Liver (tissue), 9 donors: ENCODE measurements around the gene ARGLU1. TPM values are rescaled to one million over a fixed set of nuclear protein-coding genes. Genes with fewer than 3 reads are reported as not detected.
"Not testable (repeated sequence)": the region's sequence is repeated elsewhere in the genome, so short reads cannot be mapped to it uniquely, and the experiment has no call there.

Experiments
- DNase-seq: peaks from one replicate; pipeline ENCODE4 v3.0.0-alpha.2; 2017; ENCODE audit warnings: low spot score
- H3K27ac ChIP-seq, 2 donors: one replicate each; pipeline ENCODE4 v1.7.0; 2013; ENCODE audit warnings: inconsistent platforms in 2 of 2, low read length in 2 of 2, control low read depth in 1 of 2, low read depth in 1 of 2, mild to moderate bottlenecking in 1 of 2
- H3K27me3 ChIP-seq, 4 donors: one replicate each; pipeline versions ENCODE4 v1.6.1 to v1.7.0; 2013; ENCODE audit warnings: low read length in 3 of 4, inconsistent platforms in 1 of 4, mild to moderate bottlenecking in 1 of 4, moderate library complexity in 1 of 4; ENCODE audit not compliant: control insufficient read depth in 4 of 4, insufficient read depth in 4 of 4
- H3K36me3 ChIP-seq, 4 donors: one replicate each; pipeline versions ENCODE4 v1.6.1 to v1.7.0; 2013; ENCODE audit warnings: low read length in 3 of 4, mild to moderate bottlenecking in 3 of 4, low read depth in 1 of 4, moderate library complexity in 1 of 4; ENCODE audit not compliant: control insufficient read depth in 4 of 4, insufficient read depth in 3 of 4
- H3K4me1 ChIP-seq, 4 donors: one replicate each; pipeline versions ENCODE4 v1.6.1 to v1.7.0; 2013; ENCODE audit warnings: low read length in 3 of 4, mild to moderate bottlenecking in 3 of 4, moderate library complexity in 1 of 4; ENCODE audit not compliant: control insufficient read depth in 4 of 4, insufficient read depth in 4 of 4
- H3K4me3 ChIP-seq, 3 donors: one replicate each; pipeline versions ENCODE4 v1.6.1 to v1.7.0; 2013; ENCODE audit warnings: low read length in 3 of 3, control low read depth in 1 of 3, low read depth in 1 of 3, mild to moderate bottlenecking in 1 of 3
- H3K9ac ChIP-seq, 2 donors: one replicate each; pipeline ENCODE4 v1.7.0; 2013; ENCODE audit warnings: low read length in 2 of 2, mild to moderate bottlenecking in 2 of 2, moderate library complexity in 2 of 2, control low read depth in 1 of 2, low read depth in 1 of 2
- H3K9me3 ChIP-seq, 4 donors: one replicate each; pipeline versions ENCODE4 v1.6.1 to v1.7.0; 2013; ENCODE audit warnings: low read length in 3 of 4; ENCODE audit not compliant: control insufficient read depth in 4 of 4
- ATF3 ChIP-seq: IDR thresholded peaks from 2 replicates; pipeline ENCODE4 v1.6.1; 2016; ENCODE audit warnings: antibody characterized with exemption
- CTCF ChIP-seq: fragments of 150-350 bp; IDR thresholded peaks from 2 replicates; pipeline ENCODE4 v1.5.1; 2017; ENCODE audit warnings: improper control_type of control experiment, low read depth, low read length; ENCODE audit not compliant: missing input control
- FOXA1 ChIP-seq: IDR thresholded peaks from 2 replicates; pipeline ENCODE4 v1.6.1; 2016; ENCODE audit warnings: antibody characterized with exemption
- FOXA2 ChIP-seq: IDR thresholded peaks from 2 replicates; pipeline ENCODE4 v1.6.1; 2016; ENCODE audit warnings: antibody characterized with exemption
- GABPA ChIP-seq, 2 donors: IDR thresholded peaks in 1 of 2; conservative IDR thresholded peaks in 1 of 2; 2 replicates each; pipeline ENCODE4 v1.6.1; 2016; ENCODE audit warnings: antibody characterized with exemption in 2 of 2, mild to moderate bottlenecking in 1 of 2, moderate library complexity in 1 of 2
- HNF4A ChIP-seq, 2 donors: conservative IDR thresholded peaks; 2 replicates each; pipeline ENCODE4 v1.6.1; 2016; ENCODE audit warnings: antibody characterized with exemption in 2 of 2, mild to moderate bottlenecking in 2 of 2
- HNF4G ChIP-seq: IDR thresholded peaks from 2 replicates; pipeline ENCODE4 v1.6.1; 2016; ENCODE audit warnings: antibody characterized with exemption
- MAX ChIP-seq: IDR thresholded peaks from 2 replicates; pipeline ENCODE4 v1.6.1; 2016; ENCODE audit warnings: antibody characterized with exemption
- NR2F2 ChIP-seq: IDR thresholded peaks from 2 replicates; pipeline ENCODE4 v1.6.1; 2016; ENCODE audit warnings: antibody characterized with exemption
- RAD21 ChIP-seq, 2 donors: IDR thresholded peaks; 2 replicates each; pipeline ENCODE4 v1.6.1; 2016; ENCODE audit warnings: antibody characterized with exemption in 2 of 2, mild to moderate bottlenecking in 2 of 2
- REST ChIP-seq: IDR thresholded peaks from 2 replicates; pipeline ENCODE4 v1.6.1; 2016; ENCODE audit warnings: antibody characterized with exemption, mild to moderate bottlenecking
- RXRA ChIP-seq, 2 donors: IDR thresholded peaks; 2 replicates each; pipeline ENCODE4 v1.6.1; 2017 to 2018; ENCODE audit warnings: antibody characterized with exemption in 2 of 2, mild to moderate bottlenecking in 1 of 2
- TAF1 ChIP-seq: conservative IDR thresholded peaks from 2 replicates; pipeline ENCODE4 v1.6.1; 2016; ENCODE audit warnings: antibody characterized with exemption, mild to moderate bottlenecking
- YY1 ChIP-seq: IDR thresholded peaks from 2 replicates; pipeline ENCODE4 v1.6.1; 2016; ENCODE audit warnings: antibody characterized with exemption, mild to moderate bottlenecking
- ZBTB33 ChIP-seq: IDR thresholded peaks from 2 replicates; pipeline ENCODE4 v1.6.1; 2016; ENCODE audit warnings: antibody characterized with exemption
- WGBS: extraction: QIAGEN DNeasy Blood & Tissue Kit; methylation state at CpG from one replicate; pipeline ENCODE4 v1.1.7; 2013; 5-methylcytosine and 5-hydroxymethylcytosine counted together
- polyA plus RNA-seq, 2 donors: library from polyadenylated mRNA; stranded (reverse) in 1 of 2; unstranded in 1 of 2; fragments of 200-250 nt in 1 of 2; fragments of >200 nt in 1 of 2; fragmentation: Nextera tagmentation in 1 of 2; extraction: Ambion mirVana in 1 of 2; gene quantifications; one replicate each; pipeline versions ENCODE4 v1.2.1 to v1.2.3, GENCODE V29; 2013 to 2015
- total RNA-seq, 2 donors: library from RNA; depleted of rRNA; stranded (reverse); fragments of >200 nt; gene quantifications; one replicate each; pipeline ENCODE4 v1.2.3, GENCODE V29; 2014
- donor health status: healthy.
- donor health status: healthy.
- donor health status: healthy.
- donor health status: healthy.
- donor health status: healthy.

The ARGLU1 gene
- total and polyA plus RNA-seq, 4 donors = 16.7 to 50.8 (median 30.1) TPM

GRCh38 chr13:106602178-106602577, 34.2 kb upstream of the ARGLU1 start:
- DNase-seq = no peak

GRCh38 chr13:106601489-106601888, 33.6 kb upstream of the ARGLU1 start:
- H3K27me3 ChIP-seq = no peaks in the 10 kb centered on the region
- H3K4me3 ChIP-seq = no peak overlapping the region
- H3K27ac ChIP-seq = no peak overlapping the region
- DNase-seq = no peak
- TF ChIP-seq CTCF (no peak), REST (no peak), ATF3 (no peak), RAD21 (IDR thresholded peaks at IDR 0.05) (no peak), NR2F2 (no peak), HNF4A (conservative IDR thresholded peaks at IDR 0.05) (no peak), MAX (no peak), YY1 (no peak), FOXA2 (no peak), GABPA (IDR thresholded peaks at IDR 0.05 in 1 of 2, conservative IDR thresholded peaks at IDR 0.05 in 1 of 2) (no peak), RXRA (IDR thresholded peaks at IDR 0.05) (no peak), ZBTB33 (no peak), TAF1 (no peak), FOXA1 (no peak), HNF4G (no peak)
- no peaks in the 10 kb centered on the region for H3K36me3 ChIP-seq
- no peaks in the 10 kb centered on the region for H3K4me1 ChIP-seq
- H3K9me3 ChIP-seq = no peaks in the 10 kb centered on the region
- WGBS = 78% methylated on average over 6 of the region's 6 CpGs
- no peak overlapping the region for H3K9ac ChIP-seq

More at GRCh38 chr13:106602178-106602577, 34.2 kb upstream of the ARGLU1 start:
- H3K36me3 ChIP-seq = no peaks in the 10 kb centered on the region
- 38% methylated on average over 3 of the region's 3 CpGs for WGBS
- no peak overlapping the region for H3K27ac ChIP-seq
- no peaks in the 10 kb centered on the region for H3K9me3 ChIP-seq
- no peaks in the 10 kb centered on the region for H3K27me3 ChIP-seq
- TF ChIP-seq MAX (no peak), FOXA2 (peak; percentile 11)
- no peaks in the 10 kb centered on the region for H3K4me1 ChIP-seq
- no peak overlapping the region for H3K4me3 ChIP-seq
- no peak overlapping the region for H3K9ac ChIP-seq

GRCh38 chr13:106600798-106601135, 32.8 kb upstream of the ARGLU1 start:
- not testable (repeated sequence) for H3K27ac ChIP-seq, DNase-seq, H3K9ac ChIP-seq, H3K4me1 ChIP-seq, H3K36me3 ChIP-seq, H3K27me3 ChIP-seq, H3K4me3 ChIP-seq, H3K9me3 ChIP-seq
- 95% methylated on average over 2 of the region's 2 CpGs for WGBS
